ENCODE data around the gene EFCAB14.
"Not testable (repeated sequence)": the region's sequence is repeated elsewhere in the genome, so short reads cannot be mapped to it uniquely, and the experiment has no call there.

The EFCAB14 gene

DNA sequence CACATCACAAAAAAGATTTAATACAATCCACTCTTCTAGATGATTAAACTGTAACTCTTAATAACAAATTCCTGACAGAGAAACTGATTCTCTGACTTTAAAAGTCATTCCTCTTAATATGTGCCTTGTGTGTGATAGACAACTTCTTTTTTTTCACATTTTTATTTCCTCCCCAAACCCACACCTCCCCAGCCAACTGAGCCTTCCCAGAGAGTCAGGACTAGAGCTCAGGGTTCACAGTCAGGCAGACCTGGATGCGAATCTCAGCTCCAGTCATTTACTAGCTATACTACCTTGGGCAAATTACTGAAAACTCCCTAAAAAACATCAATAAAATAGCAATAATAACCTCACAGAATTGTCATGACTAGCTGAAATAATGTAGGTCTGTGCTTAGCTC lies 64.9 kb downstream of the EFCAB14 start:
- DNase-seq (ENCODE audit: low spot score), result no peak

DNA sequence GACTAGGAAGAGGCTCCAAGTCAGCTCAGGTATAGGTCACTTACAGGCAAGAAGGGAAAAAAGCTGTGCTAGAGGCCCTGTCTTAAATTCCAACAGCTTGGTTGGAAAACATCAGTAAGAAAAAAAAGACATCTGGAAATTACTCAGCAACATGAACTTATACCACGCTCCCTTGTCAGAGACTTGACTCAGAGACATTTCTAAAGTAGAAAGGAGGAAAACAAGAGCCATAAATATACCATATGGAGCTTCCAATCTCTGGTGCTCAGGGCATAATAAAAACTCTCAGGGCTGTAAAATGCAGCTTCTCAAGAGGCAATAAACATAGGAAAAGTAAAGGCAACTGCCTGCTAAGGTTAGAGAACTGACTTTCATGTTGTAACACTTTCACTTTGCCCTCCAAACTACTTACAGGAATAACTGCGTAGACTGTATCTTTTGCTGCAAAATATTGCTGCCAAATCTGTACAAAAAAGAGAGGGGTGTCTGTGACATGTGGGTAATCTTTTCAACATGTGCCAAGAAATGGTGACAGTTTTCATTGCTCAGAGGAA lies 65.4 kb downstream of the EFCAB14 start:
- no peak for DNase-seq (ENCODE audit: low spot score)

- no peak for DNase-seq (ENCODE audit: low spot score)
Observed at GRCh38 chr1:46652321-46653100, 66.4 kb downstream of the EFCAB14 start.

GRCh38 chr1:46651152-46651551 lies 67.8 kb downstream of the EFCAB14 start:
- not testable (repeated sequence) for DNase-seq (ENCODE audit: low spot score)

GRCh38 chr1:46650491-46650890 lies 68.4 kb downstream of the EFCAB14 start:
- DNase-seq (ENCODE audit: low spot score), result no peak

GRCh38 chr1:46649764-46650163 lies 69.2 kb downstream of the EFCAB14 start:
- DNase-seq (ENCODE audit: low spot score), result no peak

- no peak for DNase-seq (ENCODE audit: low spot score)
Observed at GRCh38 chr1:46647611-46648010, 71.3 kb downstream of the EFCAB14 start.

GRCh38 chr1:46646844-46647243 lies 72.1 kb downstream of the EFCAB14 start:
- DNase-seq (ENCODE audit: low spot score), result no peak

DNA sequence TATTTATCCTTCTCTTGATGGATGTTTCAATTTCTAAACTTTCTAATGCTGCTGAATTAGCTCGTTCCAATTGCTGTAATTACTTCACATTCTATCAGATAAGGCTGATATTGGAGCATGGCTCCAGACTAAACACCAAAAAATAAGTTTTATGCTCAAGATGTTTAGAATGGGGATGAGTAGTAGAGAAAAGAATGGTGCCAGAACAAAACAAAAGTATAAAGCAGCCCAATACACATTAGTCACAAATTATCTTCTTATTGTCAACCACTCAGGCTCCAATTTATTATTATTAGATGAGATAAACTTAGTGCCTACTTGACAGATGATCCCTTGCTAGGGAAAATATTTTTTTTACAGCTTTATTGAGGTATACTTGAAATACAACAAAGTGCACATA lies 72.6 kb downstream of the EFCAB14 start:
- no peak for DNase-seq (ENCODE audit: low spot score)

- DNase-seq (ENCODE audit: low spot score), result no peak
Observed at GRCh38 chr1:46645815-46646214, 73.1 kb downstream of the EFCAB14 start.

GRCh38 chr1:46643368-46643775 lies 75.5 kb downstream of the EFCAB14 start:
- DNase-seq (ENCODE audit: low spot score), result no peak

DNA sequence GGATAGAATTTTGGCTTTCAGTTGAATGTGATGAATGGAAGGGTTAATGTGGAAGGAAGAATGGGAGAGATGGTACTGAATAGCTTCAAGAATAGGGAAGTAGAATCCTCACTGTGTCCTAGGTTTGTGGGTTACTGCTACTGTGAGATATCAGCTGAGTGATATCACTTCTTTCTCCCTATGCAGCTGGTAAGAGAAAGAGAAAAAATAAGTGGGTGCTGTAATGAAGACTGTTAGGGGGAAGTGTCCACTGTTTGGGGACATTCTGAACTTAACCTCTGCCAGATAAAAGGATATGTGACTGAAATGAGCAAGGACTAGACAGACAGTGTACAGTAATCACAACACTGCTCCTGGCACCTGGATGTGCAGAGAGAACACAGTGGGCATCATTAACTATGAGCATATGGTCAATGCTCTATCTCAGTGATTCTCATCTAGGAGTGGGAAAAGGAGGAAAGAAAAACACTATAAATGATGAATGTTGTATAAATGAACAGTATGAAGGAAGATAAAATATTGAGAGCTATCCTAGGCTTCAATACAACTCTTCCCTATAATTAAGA lies 76.7 kb downstream of the EFCAB14 start:
- no peak for DNase-seq (ENCODE audit: low spot score)

DNA sequence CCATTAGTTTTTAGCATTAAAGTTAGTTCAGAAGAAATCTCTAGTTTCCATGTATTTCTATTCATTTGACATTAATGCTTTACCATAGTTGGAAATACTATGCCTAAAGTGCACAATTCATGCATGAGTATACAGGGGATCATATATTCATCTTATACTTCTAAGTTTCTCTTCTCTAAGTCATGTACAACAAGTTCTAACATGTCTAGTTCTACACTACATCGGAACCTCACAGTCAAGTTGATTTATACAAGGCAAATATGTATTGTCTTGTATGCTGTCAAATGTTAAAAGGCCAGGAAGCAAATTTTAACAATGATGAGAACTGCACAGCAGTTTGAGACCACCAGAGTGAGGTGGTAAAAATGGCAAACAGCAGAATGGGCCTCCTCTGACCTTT lies 79.4 kb downstream of the EFCAB14 start:
- DNase-seq (ENCODE audit: low spot score), result no peak

- DNase-seq (ENCODE audit: low spot score), result no peak
Observed at GRCh38 chr1:46638921-46639320, 80.0 kb downstream of the EFCAB14 start.

DNA sequence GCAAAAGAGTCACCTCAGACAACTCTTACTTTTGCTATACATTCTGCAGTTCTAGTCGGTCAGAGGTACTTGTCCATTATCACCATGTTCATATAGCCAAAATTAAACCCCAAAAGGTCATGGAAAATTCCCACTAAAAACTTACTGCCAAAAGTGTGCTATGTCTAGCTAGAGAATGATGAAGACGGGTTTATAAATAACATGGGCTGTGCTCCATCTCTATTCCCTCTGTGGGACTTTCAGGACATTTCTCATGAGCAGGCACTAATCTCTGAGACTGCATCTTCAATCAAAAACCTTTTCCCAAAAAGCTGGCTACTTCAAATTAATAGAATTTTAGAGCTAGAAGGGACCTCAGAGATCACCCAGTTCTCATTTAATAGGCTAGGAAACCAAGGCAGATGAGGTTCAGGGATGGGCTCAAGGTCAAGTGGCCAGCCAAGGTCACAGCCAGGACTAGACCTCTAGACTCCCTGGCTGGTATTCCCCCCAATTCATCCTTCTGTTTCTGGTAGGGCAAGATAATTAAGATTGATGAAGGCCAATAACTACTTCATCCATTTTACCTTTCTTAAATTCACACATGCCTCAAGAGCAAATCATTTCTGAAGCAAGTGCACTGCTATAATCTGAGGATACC lies 81.3 kb downstream of the EFCAB14 start:
- no peak for DNase-seq (ENCODE audit: low spot score)

- DNase-seq (ENCODE audit: low spot score), result no peak
Observed at GRCh38 chr1:46635205-46635604, 83.7 kb downstream of the EFCAB14 start.

DNA sequence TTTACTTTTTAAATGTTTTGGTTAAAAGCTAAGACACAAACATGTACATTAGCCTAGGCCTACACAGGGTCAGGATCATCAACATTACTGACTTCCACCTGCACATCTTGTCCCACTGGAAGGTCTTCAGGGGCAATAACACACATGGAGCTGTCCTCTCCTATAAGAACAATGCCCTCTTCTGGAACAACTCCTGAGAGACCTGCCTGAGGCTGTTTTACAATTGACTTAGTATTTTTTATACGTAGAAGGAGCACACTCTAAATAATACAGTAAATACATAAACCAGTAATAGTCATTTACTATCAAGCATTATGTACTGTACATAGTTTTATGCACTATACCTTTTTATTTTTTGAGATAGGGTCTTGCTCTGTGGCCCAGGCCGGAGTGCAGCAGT lies 88.2 kb downstream of the EFCAB14 start:
- DNase-seq (ENCODE audit: low spot score), result no peak
